ENCODE results near the gene BORCS8.
"Not testable (repeated sequence)": the region's sequence is repeated elsewhere in the genome, so short reads cannot be mapped to it uniquely, and the experiment has no call there.

The BORCS8 gene

DNA sequence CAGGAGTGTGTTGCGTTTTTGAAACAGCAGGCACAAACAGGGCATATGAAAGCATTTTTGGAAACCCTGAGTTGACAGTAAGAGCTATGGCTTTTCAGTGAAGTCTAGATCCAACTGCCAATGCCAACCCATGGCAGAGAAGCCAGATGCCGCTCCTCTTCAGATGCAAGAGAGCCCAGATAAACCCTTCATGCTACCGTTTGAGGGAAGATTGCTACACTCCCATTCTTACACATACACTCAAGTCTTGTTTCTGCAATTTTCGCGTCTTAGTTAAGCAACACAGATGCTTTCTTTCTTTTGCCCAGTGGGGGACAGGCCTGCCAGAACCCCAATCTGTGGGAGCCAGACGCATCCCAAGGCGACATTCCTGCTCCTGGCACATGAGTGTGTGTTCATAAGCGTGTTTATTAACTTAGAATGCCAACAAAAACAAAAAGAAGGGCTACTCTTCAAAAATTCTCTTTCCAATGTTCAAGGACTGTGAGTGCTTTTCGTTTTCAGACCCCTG lies 10.4 kb downstream of the BORCS8 start:
- peaks cover 3% of the 10 kb centered on the region for H3K36me3 ChIP-seq (ENCODE audit: control insufficient read depth, insufficient read depth, low read length)
- no peak overlapping the region for H3K4me3 ChIP-seq (ENCODE audit: insufficient read depth, low read depth, low read length)
- no peaks in the 10 kb centered on the region for H3K4me1 ChIP-seq (ENCODE audit: control insufficient read depth, insufficient read depth, low read length)
- H3K27ac ChIP-seq (ENCODE audit: insufficient read depth, low read depth, low read length, poor library complexity, severe bottlenecking), result no peak overlapping the region
- no peaks in the 10 kb centered on the region for H3K27me3 ChIP-seq (ENCODE audit: control insufficient read depth, insufficient read depth, low read length, poor library complexity, severe bottlenecking)
- WGBS, 2 experiments, result 94 to 95% methylated on average over 9 of the region's 9 CpGs
- no peaks in the 10 kb centered on the region for H3K9me3 ChIP-seq (ENCODE audit: control insufficient read depth, low read length)

DNA sequence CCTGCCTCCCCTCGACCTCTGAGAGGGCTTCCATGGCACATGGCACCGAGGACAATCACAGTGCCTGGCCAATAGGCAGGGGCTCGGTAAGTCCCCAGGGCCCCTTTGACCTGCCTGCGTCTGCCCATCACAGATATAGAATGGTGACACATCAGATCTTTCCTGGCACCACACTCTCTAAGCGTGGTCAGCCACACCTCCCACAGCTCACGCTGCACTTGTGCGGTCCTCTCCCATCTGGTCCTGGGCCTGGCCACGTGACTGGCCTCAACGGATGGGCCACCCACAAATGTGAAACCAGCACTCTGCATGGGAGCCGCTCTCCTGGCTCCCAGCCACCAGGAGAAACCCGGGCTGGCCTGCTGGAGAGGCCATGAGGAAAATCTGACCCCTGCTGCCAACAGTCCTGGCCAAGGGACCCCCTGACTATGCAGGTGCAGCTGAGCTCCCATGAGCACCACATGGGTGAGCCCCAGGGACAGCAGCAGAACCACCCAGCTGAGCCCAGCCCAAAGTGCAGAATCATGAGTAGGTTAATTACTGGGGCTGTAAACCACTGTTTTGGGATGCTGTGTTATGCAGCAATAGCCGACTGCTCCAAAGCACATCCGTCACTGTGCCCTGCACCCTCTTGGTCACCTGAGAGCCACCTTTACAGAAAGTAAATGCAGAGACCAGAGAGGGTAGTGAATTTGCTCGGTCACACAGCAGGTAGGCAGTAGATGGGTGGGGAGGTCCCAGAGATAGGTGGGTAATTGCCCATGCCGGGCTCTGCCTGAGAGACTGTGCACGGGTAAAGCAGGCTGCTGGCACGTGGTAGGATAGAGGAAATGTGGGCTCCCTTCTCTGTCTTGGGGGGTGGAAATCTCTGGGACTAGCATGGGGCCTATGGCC lies 12.2 kb downstream of the BORCS8 start:
- Histone ChIP-seq H3K27ac (ENCODE audit: insufficient read depth, low read depth, low read length, poor library complexity, severe bottlenecking) (no peak overlapping the region), H3K36me3 (ENCODE audit: control insufficient read depth, insufficient read depth, low read length) (peaks cover 3% of the 10 kb centered on the region), H3K9me3 (ENCODE audit: control insufficient read depth, low read length) (no peaks in the 10 kb centered on the region), H3K4me3 (ENCODE audit: insufficient read depth, low read depth, low read length) (no peak overlapping the region), H3K4me1 (ENCODE audit: control insufficient read depth, insufficient read depth, low read length) (no peaks in the 10 kb centered on the region), H3K27me3 (ENCODE audit: control insufficient read depth, insufficient read depth, low read length, poor library complexity, severe bottlenecking) (no peaks in the 10 kb centered on the region)
- WGBS, 2 experiments, result 92% methylated on average over 17 of the region's 17 CpGs

DNA sequence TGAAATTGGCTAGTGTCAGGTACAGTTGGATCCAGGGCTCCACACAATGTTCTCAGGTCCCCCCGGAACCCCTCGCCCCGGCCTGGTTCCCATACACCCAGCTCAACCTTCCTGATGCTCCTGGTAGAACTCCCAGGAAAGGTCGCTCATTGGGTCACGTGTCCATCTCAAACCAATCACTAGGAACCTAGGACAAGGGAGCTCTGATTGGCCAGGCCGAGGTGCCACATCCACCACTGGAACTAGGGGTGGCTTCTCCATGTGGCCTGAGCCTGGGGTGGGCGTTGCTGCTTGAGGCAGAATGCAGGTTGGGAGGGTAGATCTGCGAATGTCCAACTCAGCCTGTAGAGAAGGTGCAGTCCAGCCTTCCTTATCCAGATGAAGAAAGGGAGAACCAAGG lies 15.0 kb downstream of the BORCS8 start:
- no peaks in the 10 kb centered on the region for H3K4me1 ChIP-seq (ENCODE audit: control insufficient read depth, insufficient read depth, low read length)
- H3K4me3 ChIP-seq (ENCODE audit: insufficient read depth, low read depth, low read length), result no peak overlapping the region
- H3K27ac ChIP-seq (ENCODE audit: insufficient read depth, low read depth, low read length, poor library complexity, severe bottlenecking), result no peak overlapping the region
- H3K27me3 ChIP-seq (ENCODE audit: control insufficient read depth, insufficient read depth, low read length, poor library complexity, severe bottlenecking), result no peaks in the 10 kb centered on the region
- H3K9me3 ChIP-seq (ENCODE audit: control insufficient read depth, low read length), result no peaks in the 10 kb centered on the region
- H3K36me3 ChIP-seq (ENCODE audit: control insufficient read depth, insufficient read depth, low read length), result no peaks in the 10 kb centered on the region
- 87 to 89% methylated on average over 8 of the region's 8 CpGs for WGBS, 2 experiments

DNA sequence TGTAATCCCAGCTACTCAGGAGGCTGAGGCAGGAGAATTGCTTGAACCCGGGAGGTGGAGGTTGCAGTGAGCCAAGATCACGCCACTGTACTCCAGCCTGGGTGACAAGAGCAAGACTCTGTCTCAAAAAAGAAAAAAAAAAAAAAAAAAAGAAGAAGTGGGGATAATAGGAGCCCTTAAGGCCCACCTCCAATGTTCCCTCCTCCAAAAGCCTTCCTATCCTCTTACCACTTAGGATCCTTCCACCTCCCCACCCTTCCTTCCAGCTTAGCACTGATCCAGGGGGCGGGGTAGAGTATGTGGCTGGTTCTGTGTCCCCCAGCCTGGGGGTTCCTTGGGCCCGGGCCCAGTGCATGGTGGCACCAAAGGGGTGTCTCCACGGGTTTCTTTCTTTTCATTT lies 18.7 kb downstream of the BORCS8 start:
- H3K9me3 ChIP-seq (ENCODE audit: control insufficient read depth, low read length); H3K36me3 ChIP-seq (ENCODE audit: control insufficient read depth, insufficient read depth, low read length); H3K27ac ChIP-seq (ENCODE audit: insufficient read depth, low read depth, low read length, poor library complexity, severe bottlenecking); H3K4me1 ChIP-seq (ENCODE audit: control insufficient read depth, insufficient read depth, low read length); H3K4me3 ChIP-seq (ENCODE audit: insufficient read depth, low read depth, low read length): not testable (repeated sequence)
- WGBS, 2 experiments, result 90 to 94% methylated on average over 4 of the region's 5 CpGs
- H3K27me3 ChIP-seq (ENCODE audit: control insufficient read depth, insufficient read depth, low read length, poor library complexity, severe bottlenecking), result peaks cover 27% of the 10 kb centered on the region

DNA sequence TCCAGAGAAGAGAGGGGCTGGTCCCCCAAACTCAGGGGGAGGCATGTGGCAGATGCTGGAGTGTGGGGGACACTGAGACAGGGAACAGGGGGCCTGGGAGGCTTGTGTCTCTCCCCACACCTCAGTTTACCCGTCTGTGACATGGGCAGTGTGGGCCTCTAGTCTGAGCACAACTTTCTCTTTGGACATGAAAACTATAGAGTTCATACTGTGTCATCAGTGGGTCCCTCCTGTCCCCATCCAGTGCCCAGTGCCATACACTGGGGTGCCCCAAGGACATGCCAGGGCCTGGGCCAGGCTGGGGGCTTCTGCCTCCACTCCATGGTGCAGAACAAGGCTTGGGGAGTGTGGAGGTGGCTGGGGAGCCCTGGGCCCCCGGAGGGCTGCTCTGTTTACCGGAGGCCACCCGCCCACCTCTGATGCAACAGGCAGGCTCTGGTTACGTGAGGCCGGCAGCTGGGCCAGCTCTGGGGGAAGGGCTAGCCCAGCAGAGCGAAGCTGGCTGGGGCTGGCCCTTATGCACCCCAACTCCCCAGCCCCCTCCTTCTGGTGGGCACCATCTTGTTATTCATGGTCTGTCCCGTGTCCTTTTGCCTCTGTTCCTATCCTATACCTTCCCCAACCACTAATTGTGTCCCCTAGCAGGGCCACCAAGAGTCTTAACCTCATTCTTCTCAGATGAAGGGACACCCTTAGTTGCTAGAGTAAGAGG lies 20.0 kb downstream of the BORCS8 start:
- Histone ChIP-seq H3K4me3 (ENCODE audit: insufficient read depth, low read depth, low read length) (no peak overlapping the region), H3K4me1 (ENCODE audit: control insufficient read depth, insufficient read depth, low read length) (peaks cover 6% of the 10 kb centered on the region), H3K27ac (ENCODE audit: insufficient read depth, low read depth, low read length, poor library complexity, severe bottlenecking) (no peak overlapping the region), H3K9me3 (ENCODE audit: control insufficient read depth, low read length) (no peaks in the 10 kb centered on the region), H3K36me3 (ENCODE audit: control insufficient read depth, insufficient read depth, low read length) (no peaks in the 10 kb centered on the region), H3K27me3 (ENCODE audit: control insufficient read depth, insufficient read depth, low read length, poor library complexity, severe bottlenecking) (peaks cover 27% of the 10 kb centered on the region)
- WGBS, 2 experiments, result 70% methylated on average over 8 of the region's 8 CpGs

DNA sequence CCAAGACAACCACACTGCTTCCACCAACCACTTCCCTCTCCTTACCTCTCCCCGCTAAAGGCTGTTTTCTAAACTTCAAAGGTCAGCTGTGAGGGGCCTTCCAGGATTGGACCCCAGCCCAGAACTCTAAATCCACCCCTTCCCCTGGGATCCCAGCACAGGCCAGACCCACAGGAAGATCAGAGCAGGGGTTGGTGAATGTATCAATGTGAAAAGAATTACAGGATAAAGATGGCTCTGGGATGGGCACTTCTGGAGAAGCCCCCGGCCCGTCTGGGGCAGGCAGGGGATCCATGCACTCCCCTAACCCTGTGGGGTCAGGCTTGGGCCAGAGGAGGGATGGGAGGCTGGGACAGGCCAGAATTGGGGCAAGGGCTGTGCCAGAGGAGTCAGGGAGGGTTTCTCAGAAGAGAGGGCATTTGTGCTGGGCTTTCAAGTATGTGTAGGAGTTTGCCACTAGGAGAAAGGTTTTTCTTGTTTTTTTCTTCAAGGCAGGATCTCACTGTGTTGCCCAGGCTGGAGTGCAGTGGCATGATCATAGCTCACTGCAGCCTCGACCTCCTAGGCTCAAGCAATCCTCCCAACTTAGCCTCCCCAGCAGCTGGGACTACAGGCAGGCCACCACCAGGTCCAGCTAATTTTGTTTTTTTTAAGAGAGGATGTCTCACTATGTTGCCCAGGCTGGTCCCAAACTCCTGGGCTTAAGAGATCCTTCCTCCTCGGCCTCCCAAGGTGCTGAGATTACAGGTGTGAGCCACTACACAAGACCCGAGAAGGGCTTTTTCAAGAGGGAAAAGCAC lies 20.9 kb downstream of the BORCS8 start:
- H3K27ac ChIP-seq (ENCODE audit: insufficient read depth, low read depth, low read length, poor library complexity, severe bottlenecking), result no peak overlapping the region
- peaks cover 6% of the 10 kb centered on the region for H3K4me1 ChIP-seq (ENCODE audit: control insufficient read depth, insufficient read depth, low read length)
- WGBS, 2 experiments, result 88 to 92% methylated on average over 6 of the region's 6 CpGs
- no peaks in the 10 kb centered on the region for H3K9me3 ChIP-seq (ENCODE audit: control insufficient read depth, low read length)
- no peaks in the 10 kb centered on the region for H3K36me3 ChIP-seq (ENCODE audit: control insufficient read depth, insufficient read depth, low read length)
- peaks cover 27% of the 10 kb centered on the region for H3K27me3 ChIP-seq (ENCODE audit: control insufficient read depth, insufficient read depth, low read length, poor library complexity, severe bottlenecking)
- no peak overlapping the region for H3K4me3 ChIP-seq (ENCODE audit: insufficient read depth, low read depth, low read length)

DNA sequence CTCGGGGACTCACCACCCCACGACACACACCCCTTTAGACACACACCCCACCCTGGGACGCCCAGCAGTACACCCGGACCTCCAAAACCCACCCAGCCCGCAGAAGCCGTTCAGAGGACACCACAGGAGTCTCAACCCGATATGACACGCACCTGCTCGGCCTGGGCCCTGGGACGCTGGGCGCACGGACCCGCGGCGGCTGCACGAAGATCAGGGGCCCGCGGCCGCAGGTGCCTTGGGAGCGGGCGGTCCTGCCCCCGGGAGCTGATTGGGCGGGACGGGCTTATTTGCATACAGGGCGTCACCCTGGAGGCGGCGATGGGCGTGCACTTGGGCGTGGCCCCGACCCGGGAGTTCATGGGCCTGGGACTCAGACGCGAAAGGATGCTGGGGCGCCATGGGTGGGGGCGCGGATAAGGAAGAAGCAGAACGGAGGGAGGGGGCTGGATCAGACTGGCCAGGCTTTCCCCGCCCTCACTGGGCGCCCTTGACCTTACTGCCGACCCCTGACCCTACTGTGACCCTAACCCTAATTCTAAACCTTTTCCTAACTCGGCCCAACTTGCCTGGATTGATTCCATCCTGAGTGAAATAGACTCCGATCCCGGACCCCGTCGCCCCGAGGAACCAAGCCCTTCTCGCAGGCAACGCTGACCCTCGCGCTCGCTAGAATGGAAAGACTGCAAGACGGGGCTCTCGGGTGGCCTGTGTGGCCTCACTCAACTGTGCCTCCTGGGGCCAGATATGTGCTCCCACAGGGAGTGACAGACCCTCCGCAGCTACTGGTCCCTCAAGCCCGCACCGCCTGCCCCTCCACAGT lies 21.7 kb downstream of the BORCS8 start, which contains the start of gene MEF2B:
MEF2B (minus strand) TSS at position 211 of the 820 bp plus-strand sequence. CDS start 19,528 bp downstream, outside the sequence.
- Histone ChIP-seq H3K4me1 (ENCODE audit: control insufficient read depth, insufficient read depth, low read length) (peaks cover 6% of the 10 kb centered on the region), H3K36me3 (ENCODE audit: control insufficient read depth, insufficient read depth, low read length) (no peaks in the 10 kb centered on the region), H3K27me3 (ENCODE audit: control insufficient read depth, insufficient read depth, low read length, poor library complexity, severe bottlenecking) (peaks cover 27% of the 10 kb centered on the region), H3K9me3 (ENCODE audit: control insufficient read depth, low read length) (no peaks in the 10 kb centered on the region), H3K4me3 (ENCODE audit: insufficient read depth, low read depth, low read length) (no peak within 1 kb of the TSS), H3K27ac (ENCODE audit: insufficient read depth, low read depth, low read length, poor library complexity, severe bottlenecking) (no peak within 1 kb of the TSS)
- WGBS, 2 experiments, result 20 to 21% methylated on average over 56 of the region's 56 CpGs

DNA sequence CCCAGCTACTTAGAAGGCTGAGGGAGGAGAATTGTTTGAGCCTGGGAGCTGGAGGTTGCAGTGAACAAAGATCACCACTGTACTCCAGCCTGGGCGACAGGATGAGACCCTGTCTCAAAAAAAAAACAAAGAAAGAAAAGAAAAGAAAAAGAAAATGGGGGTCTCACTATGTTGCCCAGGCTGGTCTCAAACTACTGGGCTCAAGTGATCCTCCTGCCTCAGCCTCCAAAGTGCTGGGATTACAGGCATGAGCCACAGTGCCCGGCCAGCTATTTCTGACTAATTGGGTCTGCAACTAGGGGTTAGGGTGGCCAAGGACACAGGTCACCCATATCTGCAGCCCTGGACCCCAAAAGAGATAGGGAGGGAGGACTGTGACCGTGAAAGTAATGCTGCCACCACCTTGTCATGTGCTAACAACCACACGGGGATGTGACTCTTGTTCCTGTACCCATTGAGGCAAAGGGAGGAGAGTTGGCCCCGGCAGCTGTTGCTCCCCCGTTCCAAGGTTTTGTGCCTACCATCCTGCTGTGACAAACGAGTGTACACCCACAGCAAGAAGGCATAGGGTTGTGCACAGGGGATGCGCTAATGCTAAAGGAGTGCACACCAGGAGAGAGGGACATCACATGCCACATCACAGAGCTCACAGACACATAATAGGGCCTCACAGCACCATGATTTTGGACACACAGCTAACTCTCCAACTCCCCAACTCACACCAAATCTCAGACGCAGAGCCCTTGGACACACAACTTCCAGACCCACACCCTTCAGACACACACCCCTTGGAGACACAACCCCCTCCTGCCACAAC lies 22.5 kb downstream of the BORCS8 start:
- Histone ChIP-seq H3K9me3 (ENCODE audit: control insufficient read depth, low read length) (no peaks in the 10 kb centered on the region), H3K36me3 (ENCODE audit: control insufficient read depth, insufficient read depth, low read length) (no peaks in the 10 kb centered on the region), H3K27ac (ENCODE audit: insufficient read depth, low read depth, low read length, poor library complexity, severe bottlenecking) (no peak overlapping the region), H3K4me1 (ENCODE audit: control insufficient read depth, insufficient read depth, low read length) (peaks cover 6% of the 10 kb centered on the region), H3K4me3 (ENCODE audit: insufficient read depth, low read depth, low read length) (no peak overlapping the region), H3K27me3 (ENCODE audit: control insufficient read depth, insufficient read depth, low read length, poor library complexity, severe bottlenecking) (peaks cover 27% of the 10 kb centered on the region)
- 70 to 77% methylated on average over 9 of the region's 9 CpGs for WGBS, 2 experiments

DNA sequence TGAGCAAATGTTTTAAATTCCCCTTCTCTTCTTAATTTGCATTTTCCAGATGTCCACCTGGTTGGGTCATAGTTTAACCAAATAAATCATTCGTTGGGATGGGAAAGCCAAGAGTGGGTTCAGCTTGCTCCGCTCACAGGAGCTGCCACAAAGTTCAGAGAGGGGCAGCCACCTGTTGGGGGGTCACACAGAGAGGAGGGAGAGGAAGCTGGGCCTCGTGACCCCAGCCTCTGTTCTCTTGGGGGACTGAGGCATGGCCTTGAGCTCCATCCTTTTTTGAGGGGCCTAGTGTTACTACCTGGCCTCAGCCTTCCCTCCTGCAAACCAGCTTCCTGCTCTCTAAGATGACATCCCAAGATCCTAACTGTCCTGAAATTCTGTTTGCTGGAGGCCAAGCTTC lies 24.3 kb downstream of the BORCS8 start:
- Histone ChIP-seq H3K27ac (ENCODE audit: insufficient read depth, low read depth, low read length, poor library complexity, severe bottlenecking) (no peak overlapping the region), H3K4me3 (ENCODE audit: insufficient read depth, low read depth, low read length) (no peak overlapping the region), H3K27me3 (ENCODE audit: control insufficient read depth, insufficient read depth, low read length, poor library complexity, severe bottlenecking) (peaks cover 27% of the 10 kb centered on the region), H3K4me1 (ENCODE audit: control insufficient read depth, insufficient read depth, low read length) (peaks cover 6% of the 10 kb centered on the region), H3K9me3 (ENCODE audit: control insufficient read depth, low read length) (no peaks in the 10 kb centered on the region), H3K36me3 (ENCODE audit: control insufficient read depth, insufficient read depth, low read length) (no peaks in the 10 kb centered on the region)
- WGBS, 2 experiments, result 86 to 91% methylated on average over 3 of the region's 3 CpGs
